Activated CD4-positive, alpha-beta T cell treated with anti-CD3 and anti-CD28 coated beads, Interleukin-2, Interleukin-6, amounts not matched to agents 100 ng/mL and 50 ng/mL, durations not matched to agents 16 hours and 8 hours (primary cell): ENCODE measurements around the gene ADARB2.
"Not testable (repeated sequence)": the region's sequence is repeated elsewhere in the genome, so short reads cannot be mapped to it uniquely, and the experiment has no call there.

Source experiments
- DNase-seq: peaks from one replicate; pipeline ENCODE4 v3.0.0-alpha.2; 2020

Gene ADARB2

DNA sequence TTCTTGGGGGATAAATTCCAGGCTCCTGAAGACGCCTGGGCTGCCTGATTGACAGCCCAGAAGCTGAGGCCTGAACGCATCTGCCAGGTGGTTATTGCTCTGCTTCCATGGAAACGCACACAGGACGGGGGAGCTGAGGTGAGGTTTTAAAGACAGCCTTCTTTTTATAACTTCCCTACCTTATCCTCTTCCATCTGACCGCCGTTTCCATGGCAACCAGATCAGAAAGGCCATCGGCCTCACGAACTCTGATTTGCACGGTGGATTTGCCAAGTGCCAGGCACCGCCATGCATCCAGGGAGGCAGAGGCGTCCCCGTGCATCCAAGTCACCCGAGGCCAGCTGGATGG is 260.9 kb downstream of the ADARB2 start:
- no peak for DNase-seq

GRCh38 chr10:1475771-1476454 is 261.4 kb downstream of the ADARB2 start:
- no peak for DNase-seq

DNA sequence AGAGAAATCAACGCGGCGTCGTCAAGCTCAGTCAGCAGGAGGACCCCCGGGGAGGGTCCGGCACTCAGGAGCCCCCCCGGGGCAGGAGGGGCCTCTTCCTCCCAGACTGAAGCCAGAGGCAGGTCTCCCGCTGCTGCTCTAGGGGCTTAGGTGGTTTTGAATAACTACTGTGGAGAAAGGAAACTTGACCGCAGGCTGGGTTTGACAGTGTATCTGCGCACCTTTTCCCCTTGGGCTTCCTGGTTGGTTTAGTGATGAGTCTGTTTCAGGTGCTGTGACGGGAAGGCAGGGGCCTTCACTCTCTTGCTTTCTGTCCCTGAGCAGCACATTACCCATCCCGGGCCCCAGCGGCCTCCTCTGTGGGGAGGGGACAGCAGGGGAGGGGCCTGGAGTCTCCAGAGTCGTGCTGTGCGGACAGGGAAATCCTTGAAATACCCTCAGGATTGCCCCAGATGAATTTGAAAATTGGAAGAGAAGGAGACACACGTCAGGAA is 262.2 kb downstream of the ADARB2 start:
- no peak for DNase-seq

GRCh38 chr10:1474376-1475097 is 262.8 kb downstream of the ADARB2 start:
- no peak for DNase-seq

- no peak for DNase-seq
Observed at GRCh38 chr10:1473874-1474273, 263.5 kb downstream of the ADARB2 start.

DNA sequence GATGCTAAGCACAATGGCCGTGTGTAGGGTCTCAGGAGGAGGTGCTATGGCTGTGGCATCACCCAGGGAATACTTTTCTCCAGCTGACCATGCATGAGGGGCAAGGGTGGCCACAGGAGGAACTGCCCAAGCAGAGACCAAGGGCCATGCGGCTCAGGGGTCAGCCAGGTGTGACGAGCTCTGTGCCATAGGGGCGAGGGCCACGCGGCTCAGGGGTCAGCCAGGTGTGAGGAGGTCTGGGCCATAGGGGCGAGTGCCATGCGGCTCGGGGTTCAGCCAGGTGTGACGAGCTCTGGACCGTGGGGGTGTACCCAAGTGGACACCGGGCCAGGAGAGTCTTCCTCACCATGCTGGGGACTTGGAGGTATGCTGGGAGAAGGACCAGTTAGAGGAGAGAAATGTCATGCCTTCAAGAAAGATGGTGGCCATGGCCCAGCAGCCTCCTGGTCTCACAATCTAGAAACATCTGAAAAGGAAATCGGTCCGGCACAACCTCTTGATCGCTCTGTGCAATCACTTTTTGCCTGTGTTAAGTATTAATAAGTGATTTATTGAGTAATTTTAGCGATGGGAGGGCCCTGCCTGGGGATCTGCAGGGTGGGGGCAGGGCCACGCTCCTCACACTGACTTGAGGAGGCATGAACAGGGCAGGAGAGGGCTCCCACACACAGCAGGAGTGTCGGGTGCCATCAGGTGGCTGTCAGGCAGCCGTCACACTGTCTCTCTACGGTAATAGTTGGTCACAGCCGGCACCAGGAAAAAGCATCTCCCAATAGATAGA is 265.0 kb downstream of the ADARB2 start:
- DNase-seq = no peak

DNA sequence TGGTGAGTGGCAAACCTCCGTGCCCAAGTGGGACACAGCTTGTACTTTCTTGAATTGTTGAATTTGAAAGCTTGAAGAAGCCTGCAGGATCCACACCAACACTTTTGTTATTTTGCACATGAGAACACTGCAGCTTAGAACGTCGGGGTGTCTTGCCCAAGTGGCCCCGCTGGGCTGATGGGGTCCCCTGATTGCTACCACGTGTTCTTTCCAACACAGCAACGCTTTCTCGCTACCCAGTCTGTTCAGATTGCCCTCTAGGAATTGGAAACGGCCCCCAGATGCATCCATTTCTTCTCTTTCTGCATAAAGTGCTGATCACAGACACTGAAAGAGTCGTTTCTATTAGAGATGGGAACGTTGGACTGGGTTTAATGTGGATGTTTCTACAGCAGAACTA is 268.5 kb downstream of the ADARB2 start:
- no peak for DNase-seq

DNA sequence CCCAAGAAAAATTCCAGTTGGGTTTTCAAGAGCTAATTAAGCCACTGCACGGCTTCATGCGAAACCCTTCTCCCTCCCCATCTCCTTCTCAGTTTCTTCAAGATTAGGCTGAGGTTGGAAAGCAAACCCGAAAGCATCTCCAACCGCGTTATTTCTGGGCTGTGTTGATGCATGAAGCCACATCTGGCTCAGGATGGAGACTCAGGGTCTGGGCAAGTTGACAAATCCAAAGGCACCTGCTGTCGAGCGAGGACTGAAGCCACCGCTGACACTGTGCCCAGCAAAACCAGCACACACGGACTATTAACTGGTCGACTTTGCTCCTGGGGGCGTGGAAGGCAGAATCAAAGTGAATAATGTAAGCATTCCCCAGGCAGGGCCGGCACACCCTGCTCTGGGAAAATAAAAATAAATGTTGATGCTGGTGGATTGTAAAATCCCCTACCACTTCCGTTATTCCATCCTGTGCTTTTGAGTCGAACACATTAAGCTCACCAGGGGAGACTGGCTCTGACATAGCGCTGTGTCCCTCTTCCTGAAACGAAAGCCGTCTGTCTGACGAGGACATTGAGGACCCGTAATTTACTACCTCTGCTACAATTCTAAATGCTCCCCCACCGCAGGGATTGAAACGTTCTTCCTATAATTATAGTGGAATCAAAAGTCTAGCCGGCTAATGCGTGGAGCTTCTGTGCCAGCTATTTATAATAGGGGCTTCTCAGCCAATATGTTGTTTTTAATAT is 269.8 kb downstream of the ADARB2 start:
- no peak for DNase-seq

- no peak for DNase-seq
Observed at GRCh38 chr10:1465993-1466764, 271.1 kb downstream of the ADARB2 start.

DNA sequence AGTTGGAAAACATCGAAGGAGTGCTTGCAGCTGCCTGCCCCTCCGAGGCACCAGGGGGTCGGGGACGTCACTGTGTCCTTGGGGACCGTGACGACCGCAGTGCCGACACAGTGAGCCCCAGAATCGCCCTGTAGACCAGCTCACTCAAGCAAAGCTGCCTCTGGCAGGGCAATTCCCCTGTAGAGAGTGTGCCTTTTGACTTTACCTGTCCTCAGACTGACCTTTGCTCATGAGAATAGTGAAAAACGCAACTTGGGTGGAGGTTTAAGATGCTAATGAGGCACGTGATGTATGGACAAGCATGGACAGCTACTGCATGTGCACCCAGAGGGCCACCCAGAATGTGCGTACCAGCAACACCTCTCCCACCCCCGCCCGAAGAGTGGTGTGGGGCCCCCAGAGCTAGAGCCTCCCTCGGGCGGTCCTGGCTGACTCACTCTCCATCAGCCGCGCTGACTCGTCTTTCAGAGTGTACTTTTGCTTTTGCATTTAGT is 271.9 kb downstream of the ADARB2 start:
- no peak for DNase-seq

- no peak for DNase-seq
Observed at GRCh38 chr10:1464881-1465417, 272.4 kb downstream of the ADARB2 start.

DNA sequence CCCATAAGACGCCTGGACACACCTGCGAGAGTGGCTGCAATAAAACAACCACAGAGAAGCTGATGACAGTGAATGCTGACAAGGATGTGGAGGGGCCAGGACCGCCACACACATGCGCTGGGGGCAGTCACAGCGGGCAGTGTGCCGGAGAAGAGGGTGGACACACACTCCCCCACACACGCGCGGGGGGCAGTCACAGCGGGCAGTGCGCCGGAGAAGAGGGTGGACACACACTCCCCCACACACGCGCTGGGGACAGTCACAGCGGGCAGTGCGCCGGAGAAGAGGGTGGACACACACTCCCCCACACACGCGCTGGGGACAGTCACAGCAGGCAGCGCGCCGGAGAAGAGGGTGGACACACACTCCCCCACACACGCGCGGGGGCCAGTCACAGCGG is 273.4 kb downstream of the ADARB2 start:
- DNase-seq = not testable (repeated sequence)

GRCh38 chr10:1462994-1463633 is 274.2 kb downstream of the ADARB2 start:
- DNase-seq = no peak

GRCh38 chr10:1462521-1462920 is 274.8 kb downstream of the ADARB2 start:
- DNase-seq = no peak

DNA sequence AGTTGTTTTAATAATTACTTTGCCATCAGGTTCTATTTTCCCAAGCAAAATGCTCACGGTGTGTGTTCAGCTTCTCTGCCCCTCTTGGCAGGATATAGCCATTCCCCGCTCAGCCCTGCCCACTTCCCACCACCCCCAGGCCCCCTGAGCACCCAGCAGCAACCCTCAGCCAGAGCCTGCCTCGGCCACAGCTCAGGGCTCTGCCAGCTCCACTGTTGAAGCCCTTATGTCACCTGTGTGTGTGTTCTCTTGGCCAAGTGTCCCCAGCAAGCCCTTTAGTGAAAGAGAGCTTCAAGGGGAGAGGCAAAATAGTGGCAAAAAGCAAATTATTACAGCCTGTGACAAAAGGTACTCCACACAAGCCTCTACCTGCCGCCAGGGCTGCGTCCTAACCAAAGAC is 275.3 kb downstream of the ADARB2 start:
- no peak for DNase-seq

DNA sequence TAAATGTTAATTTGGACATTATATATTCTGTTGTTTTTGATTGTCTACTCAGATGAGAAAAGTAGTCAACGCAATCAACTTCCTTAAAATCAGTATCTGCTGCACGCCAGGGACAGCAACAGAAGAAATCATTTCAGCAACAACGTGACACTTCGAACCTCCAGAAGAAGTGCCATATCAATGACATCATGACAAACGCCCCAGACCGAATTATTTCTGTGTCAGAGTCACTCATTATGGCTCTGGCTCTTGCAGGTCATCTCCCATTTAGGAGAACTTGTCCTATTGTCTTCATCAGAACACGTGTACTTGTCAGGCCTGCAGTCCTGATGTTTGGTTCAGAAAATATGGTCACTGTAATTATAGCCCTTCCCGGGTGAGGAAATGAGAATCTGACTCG is 276.3 kb downstream of the ADARB2 start:
- no peak for DNase-seq

DNA sequence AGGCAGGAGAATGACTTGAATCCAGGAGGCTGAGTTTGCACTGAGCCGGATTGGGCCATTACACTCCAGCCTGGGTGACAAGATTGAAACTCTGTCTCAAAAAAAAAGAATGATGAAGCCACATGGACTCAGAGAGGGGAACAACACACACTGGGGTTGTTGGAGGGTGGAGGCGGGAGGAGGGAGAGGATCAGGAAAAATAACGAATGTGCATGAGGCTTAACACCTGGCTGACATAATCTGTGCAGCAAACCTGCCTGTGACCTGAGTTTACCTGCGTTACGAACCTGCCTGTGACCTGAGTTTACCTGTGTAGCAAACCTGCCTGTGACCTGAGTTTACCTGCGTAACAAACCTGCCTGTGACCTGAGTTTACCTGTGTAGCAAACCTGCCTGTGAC is 277.7 kb downstream of the ADARB2 start:
- DNase-seq = not testable (repeated sequence)

GRCh38 chr10:1454951-1455350 is 282.4 kb downstream of the ADARB2 start:
- DNase-seq = no peak

DNA sequence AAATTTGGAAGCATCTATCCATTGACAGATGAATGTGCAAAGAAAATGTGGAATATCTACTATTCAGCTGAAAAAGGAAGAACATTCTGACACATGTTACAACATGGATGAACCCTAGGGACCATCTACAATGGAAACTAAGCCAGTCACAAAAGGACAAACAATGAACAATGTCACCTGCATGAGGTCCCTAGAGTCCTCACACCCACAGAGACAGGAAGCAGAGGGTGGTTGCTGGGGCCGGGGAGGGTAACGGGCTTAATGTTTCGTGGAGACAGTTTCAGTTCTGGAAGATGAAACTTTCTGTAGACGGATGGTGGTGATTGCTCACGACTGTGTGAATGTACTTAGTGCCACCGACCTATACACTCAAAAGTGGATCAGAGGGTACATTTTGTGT is 282.9 kb downstream of the ADARB2 start:
- no peak for DNase-seq

- DNase-seq = no peak
Observed at GRCh38 chr10:1452777-1453176, 284.5 kb downstream of the ADARB2 start.

DNA sequence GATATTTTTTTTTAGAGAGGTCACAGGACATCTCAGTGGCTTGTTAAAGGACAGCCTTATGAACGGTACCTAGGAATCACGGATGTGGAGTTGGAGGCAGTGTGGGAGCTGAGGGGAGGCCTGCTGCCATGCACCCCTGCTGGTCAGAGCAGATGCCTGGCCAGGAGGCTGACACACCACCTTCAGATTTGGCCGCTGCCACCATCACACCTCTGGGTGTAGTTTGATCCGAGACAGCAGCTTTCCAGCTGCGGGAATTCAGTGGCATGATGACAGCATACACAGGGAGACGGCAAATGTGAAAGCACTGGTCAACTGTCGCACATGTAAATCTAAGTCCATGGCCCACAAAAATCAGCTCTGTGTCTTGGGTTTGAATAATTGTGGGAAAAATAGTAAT is 285.4 kb downstream of the ADARB2 start:
- no peak for DNase-seq
